T-helper 17 cell (primary cell): ENCODE data around the gene SGCG. TPM values are rescaled to one million over a fixed set of nuclear protein-coding genes. Genes with fewer than 3 reads are reported as not detected.
"Not testable (repeated sequence)": the region's sequence is repeated elsewhere in the genome, so short reads cannot be mapped to it uniquely, and the experiment has no call there.

Experiments used
- ATAC-seq: fragments of 150-1000 bp; cut with Tn5 transposase; 2 replicates; pipeline ENCODE4 v1.10.0; 2021; ENCODE audit warnings: mild to moderate bottlenecking, moderate library complexity
- DNase-seq, 3 donors: peaks; one replicate each; pipeline versions ENCODE4 v3.0.0 to v3.0.0-alpha.2; 2020 to 2021
- H3K9me3 ChIP-seq: one replicate; pipeline ENCODE4 v1.7.0; 2013; ENCODE audit warnings: low read length, mild to moderate bottlenecking; ENCODE audit not compliant: control insufficient read depth, poor library complexity, severe bottlenecking
- H3K27ac Mint-ChIP-seq: one replicate; pipeline ENCODE4 v1.8.0; 2022; ENCODE audit warnings: mild to moderate bottlenecking, moderate library complexity, mixed read lengths
- H3K27me3 Mint-ChIP-seq: one replicate; pipeline ENCODE4 v1.8.0; 2022; ENCODE audit warnings: mixed read lengths
- H3K36me3 Mint-ChIP-seq: one replicate; pipeline ENCODE4 v1.8.0; 2022; ENCODE audit warnings: low read depth, mixed read lengths
- H3K4me1 Mint-ChIP-seq: one replicate; pipeline ENCODE4 v1.8.0; 2022; ENCODE audit warnings: mild to moderate bottlenecking, mixed read lengths
- H3K4me3 Mint-ChIP-seq: one replicate; pipeline ENCODE4 v1.8.0; 2022; ENCODE audit warnings: mild to moderate bottlenecking, moderate library complexity, mixed read lengths
- total RNA-seq, 4 donors: library from RNA in 2 of 4; stranded (reverse) in 2 of 4; gene quantifications; one replicate each; pipeline ENCODE4 v1.2.3 and lab custom pipeline; 2022 to 2026

SGCG gene
- not detected for total RNA-seq
- total RNA-seq (lab: John Stamatoyannopoulos, UW), result 0 reads per million in 2 donors

- H3K36me3 Mint-ChIP-seq, result no peaks in the 10 kb centered on the region
- peaks cover 17% of the 10 kb centered on the region for H3K27me3 Mint-ChIP-seq
- no peak for ATAC-seq
Measured at GRCh38 chr13:23180711-23181110, at the start of gene SGCG. Gene SGCG, plus strand, starts transcription at chr13:23180979. Its CDS starts 22,716 bp downstream, at chr13:23203695.

DNA sequence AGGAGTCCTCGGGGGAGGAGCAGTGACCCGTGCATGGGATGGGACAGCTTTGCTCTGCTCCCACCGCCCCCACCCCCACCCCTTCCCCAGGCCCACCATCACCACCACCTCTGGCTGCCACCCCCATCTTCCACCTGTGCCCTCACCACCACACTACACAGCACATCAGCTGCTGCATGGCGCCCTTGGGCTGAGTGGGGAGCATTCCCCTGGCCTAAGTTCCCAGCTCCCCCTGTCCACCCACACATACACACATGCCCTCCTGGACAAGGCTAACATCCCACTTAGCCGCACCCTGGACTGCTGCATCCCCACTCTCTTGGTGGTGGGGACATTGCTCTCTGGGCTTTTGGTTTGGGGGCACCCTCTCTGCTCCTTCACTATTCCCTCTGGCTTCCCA lies 46.2 kb upstream of the SGCG start:
- DNase-seq (no peak), ATAC-seq (no peak)
- Mint-ChIP-seq H3K36me3 (no peaks in the 10 kb centered on the region), H3K4me1 (no peaks in the 10 kb centered on the region), H3K27me3 (no peaks in the 10 kb centered on the region), H3K4me3 (no peak overlapping the region), H3K27ac (no peak overlapping the region)
- no peaks in the 10 kb centered on the region for H3K9me3 ChIP-seq

More at GRCh38 chr13:23180711-23181110, at the start of gene SGCG:
- Mint-ChIP-seq H3K27ac (no peak within 1 kb of the TSS), H3K4me1 (no peaks in the 10 kb centered on the region), H3K4me3 (no peak within 1 kb of the TSS)
- H3K9me3 ChIP-seq, result no peaks in the 10 kb centered on the region
- no peak for DNase-seq

- H3K9me3 ChIP-seq, result no peaks in the 10 kb centered on the region
- H3K4me3 Mint-ChIP-seq, result no peak overlapping the region
- peaks cover 11% of the 10 kb centered on the region for H3K27me3 Mint-ChIP-seq
- peaks cover 3% of the 10 kb centered on the region for H3K4me1 Mint-ChIP-seq
- no peaks in the 10 kb centered on the region for H3K36me3 Mint-ChIP-seq
- DNase-seq (no peak), ATAC-seq (no peak)
- no peak overlapping the region for H3K27ac Mint-ChIP-seq
Measured at GRCh38 chr13:23140492-23140891, 40.3 kb upstream of the SGCG start.

- no peak overlapping the region for H3K4me3 Mint-ChIP-seq
Measured at GRCh38 chr13:23141964-23142363, 38.8 kb upstream of the SGCG start.

GRCh38 chr13:23142607-23143006 lies 38.2 kb upstream of the SGCG start:
- not testable (repeated sequence) for H3K4me3 Mint-ChIP-seq, DNase-seq, H3K4me1 Mint-ChIP-seq, ATAC-seq, H3K27ac Mint-ChIP-seq, H3K36me3 Mint-ChIP-seq, H3K9me3 ChIP-seq
- H3K27me3 Mint-ChIP-seq, result peaks cover 17% of the 10 kb centered on the region

More at GRCh38 chr13:23141964-23142363, 38.8 kb upstream of the SGCG start:
- ATAC-seq, result no peak
- DNase-seq, result no peak
- no peak overlapping the region for H3K27ac Mint-ChIP-seq
- H3K36me3 Mint-ChIP-seq, result no peaks in the 10 kb centered on the region
- H3K4me1 Mint-ChIP-seq, result peaks cover 3% of the 10 kb centered on the region
- no peaks in the 10 kb centered on the region for H3K9me3 ChIP-seq
- H3K27me3 Mint-ChIP-seq, result peaks cover 14% of the 10 kb centered on the region

- Mint-ChIP-seq H3K4me3 (no peak overlapping the region), H3K4me1 (peaks cover 3% of the 10 kb centered on the region), H3K27ac (no peak overlapping the region), H3K36me3 (no peaks in the 10 kb centered on the region), H3K27me3 (peaks cover 17% of the 10 kb centered on the region)
- ATAC-seq, result no peak
- no peak for DNase-seq
- H3K9me3 ChIP-seq, result no peaks in the 10 kb centered on the region
Measured at GRCh38 chr13:23144431-23144830, 36.3 kb upstream of the SGCG start.

DNA sequence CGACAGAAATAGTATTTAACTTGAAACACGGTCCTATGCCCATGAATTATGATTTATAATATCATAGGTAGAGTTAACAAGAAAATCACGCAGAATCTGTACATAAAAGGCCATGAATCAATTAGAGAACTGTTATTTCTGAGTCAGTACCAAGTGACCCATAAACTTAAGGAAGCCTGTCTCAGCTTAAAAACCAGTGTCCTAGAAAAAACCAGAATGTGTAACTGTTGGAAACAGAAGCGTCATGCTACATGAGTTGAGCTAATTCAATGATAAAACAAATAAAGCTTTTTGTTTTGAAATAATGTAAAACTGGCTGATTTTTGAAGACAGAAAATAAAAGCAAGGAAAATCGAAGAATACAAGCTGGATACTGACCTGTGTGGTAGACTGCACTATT lies 34.8 kb upstream of the SGCG start:
- H3K27me3 Mint-ChIP-seq, result peaks cover 13% of the 10 kb centered on the region
- DNase-seq (no peak), ATAC-seq (no peak)
- no peaks in the 10 kb centered on the region for H3K36me3 Mint-ChIP-seq
- no peak overlapping the region for H3K27ac Mint-ChIP-seq
- H3K4me3 Mint-ChIP-seq, result no peak overlapping the region
- H3K4me1 Mint-ChIP-seq, result peaks cover 3% of the 10 kb centered on the region
- H3K9me3 ChIP-seq, result no peaks in the 10 kb centered on the region

GRCh38 chr13:23146811-23147625 lies 33.8 kb upstream of the SGCG start:
- no peak overlapping the region for H3K27ac Mint-ChIP-seq
- ATAC-seq (no peak), DNase-seq (no peak)
- peaks cover 3% of the 10 kb centered on the region for H3K4me1 Mint-ChIP-seq
- no peaks in the 10 kb centered on the region for H3K9me3 ChIP-seq
- H3K27me3 Mint-ChIP-seq, result peaks cover 13% of the 10 kb centered on the region
- no peak overlapping the region for H3K4me3 Mint-ChIP-seq
- H3K36me3 Mint-ChIP-seq, result no peaks in the 10 kb centered on the region

- H3K9me3 ChIP-seq, result no peaks in the 10 kb centered on the region
- no peak overlapping the region for H3K4me3 Mint-ChIP-seq
- H3K27ac Mint-ChIP-seq, result no peak overlapping the region
- H3K4me1 Mint-ChIP-seq, result peaks cover 3% of the 10 kb centered on the region
- no peaks in the 10 kb centered on the region for H3K36me3 Mint-ChIP-seq
- H3K27me3 Mint-ChIP-seq, result peaks cover 13% of the 10 kb centered on the region
- ATAC-seq, result no peak
- DNase-seq, result no peak
Measured at GRCh38 chr13:23147827-23148226, 33.0 kb upstream of the SGCG start.

DNA sequence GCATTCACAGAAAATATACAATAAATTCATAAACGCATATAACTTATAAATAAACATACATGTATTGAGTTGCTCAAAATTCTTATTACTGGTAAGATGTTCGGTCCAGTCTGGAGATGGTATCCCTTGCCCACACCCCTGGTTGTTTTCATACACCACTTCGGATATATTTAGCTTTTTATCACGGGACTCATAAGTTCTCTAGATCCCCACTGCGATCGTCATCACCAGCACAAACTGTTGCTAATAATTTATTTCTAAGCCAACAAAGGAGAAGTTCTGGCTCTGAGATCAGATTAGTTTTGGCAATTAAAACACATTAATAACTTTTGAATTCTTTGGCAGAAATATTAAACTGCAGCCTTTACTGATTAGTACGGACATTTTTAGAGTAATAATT lies 23.0 kb upstream of the SGCG start:
- peaks cover 6% of the 10 kb centered on the region for H3K4me1 Mint-ChIP-seq
- H3K27ac Mint-ChIP-seq, result no peak overlapping the region
- no peaks in the 10 kb centered on the region for H3K9me3 ChIP-seq
- peaks cover 37% of the 10 kb centered on the region for H3K27me3 Mint-ChIP-seq
- peaks cover 3% of the 10 kb centered on the region for H3K36me3 Mint-ChIP-seq
- no peak overlapping the region for H3K4me3 Mint-ChIP-seq
- DNase-seq, result no peak
- no peak for ATAC-seq

DNA sequence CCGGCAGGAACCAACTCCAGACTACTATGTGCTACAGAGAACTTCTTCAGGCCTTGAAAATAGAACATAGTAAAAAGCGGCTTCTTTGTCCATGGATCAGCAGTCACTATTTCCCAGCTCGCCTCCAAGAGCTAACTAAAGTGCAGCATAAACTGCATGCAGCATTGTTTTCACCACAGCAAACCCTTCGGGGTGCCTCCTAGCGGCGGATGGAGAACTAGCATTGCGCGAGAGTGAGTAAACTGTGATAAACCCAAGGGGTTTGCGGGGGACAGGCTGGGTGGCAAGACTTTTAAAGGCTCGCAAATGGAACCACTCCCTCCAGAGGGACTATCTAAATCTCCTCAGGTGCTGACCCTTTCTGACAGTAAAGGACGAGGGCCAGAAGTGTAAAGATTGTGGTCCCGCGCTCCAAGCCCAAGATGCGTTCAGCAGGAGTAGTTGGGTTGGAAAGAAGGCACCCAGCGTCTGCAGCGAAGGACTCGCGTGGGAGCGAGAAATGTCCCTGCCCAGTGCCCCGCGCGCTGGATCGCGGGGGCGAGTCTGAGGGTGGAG lies 21.5 kb upstream of the SGCG start:
- Mint-ChIP-seq H3K27ac (no peak overlapping the region), H3K36me3 (peaks cover 3% of the 10 kb centered on the region), H3K4me1 (peaks cover 8% of the 10 kb centered on the region), H3K4me3 (no peak overlapping the region), H3K27me3 (peaks cover 37% of the 10 kb centered on the region)
- no peaks in the 10 kb centered on the region for H3K9me3 ChIP-seq
- no peak for DNase-seq
- no peak for ATAC-seq

DNA sequence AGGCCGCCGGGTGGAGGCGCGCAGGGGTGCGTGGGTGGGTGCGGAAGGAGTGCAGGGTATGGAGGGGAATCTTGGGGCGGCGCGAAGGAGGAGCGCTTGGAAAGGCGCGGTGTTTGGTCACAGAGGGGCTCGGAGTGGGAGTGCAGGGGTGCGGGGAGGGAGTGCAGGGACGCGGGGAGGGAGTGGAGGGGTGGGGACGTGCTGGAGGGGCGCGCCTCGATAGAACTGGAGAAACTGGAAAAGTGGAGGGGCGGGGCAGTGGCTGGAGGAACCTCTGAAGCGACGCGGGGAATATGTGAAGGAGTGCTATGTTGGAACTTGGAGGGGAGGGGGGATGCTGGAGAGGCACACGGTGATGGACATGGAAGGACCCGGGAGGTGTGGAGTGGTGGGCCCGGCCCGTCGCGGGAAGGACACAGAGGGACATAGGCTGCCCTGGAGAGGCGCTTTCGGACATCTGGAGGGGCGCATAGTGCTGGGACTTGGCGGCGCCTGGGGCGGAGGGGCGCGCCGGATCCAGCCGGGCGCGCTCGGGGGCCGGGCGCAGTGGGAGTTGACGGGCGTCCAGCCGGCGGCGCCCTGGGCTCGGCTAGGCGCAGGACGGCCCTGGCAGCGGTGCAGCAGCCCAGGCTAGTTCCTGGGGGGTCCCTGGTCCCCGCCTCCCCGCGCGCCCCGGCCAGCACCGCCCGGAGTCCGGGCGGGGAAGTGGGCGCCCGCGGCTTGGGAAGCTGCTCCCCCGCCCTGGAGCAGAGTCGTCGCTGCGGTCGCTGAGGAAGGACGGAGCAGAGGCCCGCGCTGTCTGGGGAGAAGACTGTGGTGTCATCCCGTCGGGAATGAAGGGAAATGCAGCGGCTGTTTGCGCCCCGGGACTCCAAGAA lies 20.8 kb upstream of the SGCG start:
- Mint-ChIP-seq H3K27me3 (peaks cover 32% of the 10 kb centered on the region), H3K36me3 (peaks cover 3% of the 10 kb centered on the region), H3K4me3 (no peak overlapping the region), H3K27ac (no peak overlapping the region), H3K4me1 (peaks cover 8% of the 10 kb centered on the region)
- DNase-seq, result no peak
- no peak for ATAC-seq
- no peaks in the 10 kb centered on the region for H3K9me3 ChIP-seq
